ENCODE data around the gene VSIG10L2.

VSIG10L2 gene

DNA sequence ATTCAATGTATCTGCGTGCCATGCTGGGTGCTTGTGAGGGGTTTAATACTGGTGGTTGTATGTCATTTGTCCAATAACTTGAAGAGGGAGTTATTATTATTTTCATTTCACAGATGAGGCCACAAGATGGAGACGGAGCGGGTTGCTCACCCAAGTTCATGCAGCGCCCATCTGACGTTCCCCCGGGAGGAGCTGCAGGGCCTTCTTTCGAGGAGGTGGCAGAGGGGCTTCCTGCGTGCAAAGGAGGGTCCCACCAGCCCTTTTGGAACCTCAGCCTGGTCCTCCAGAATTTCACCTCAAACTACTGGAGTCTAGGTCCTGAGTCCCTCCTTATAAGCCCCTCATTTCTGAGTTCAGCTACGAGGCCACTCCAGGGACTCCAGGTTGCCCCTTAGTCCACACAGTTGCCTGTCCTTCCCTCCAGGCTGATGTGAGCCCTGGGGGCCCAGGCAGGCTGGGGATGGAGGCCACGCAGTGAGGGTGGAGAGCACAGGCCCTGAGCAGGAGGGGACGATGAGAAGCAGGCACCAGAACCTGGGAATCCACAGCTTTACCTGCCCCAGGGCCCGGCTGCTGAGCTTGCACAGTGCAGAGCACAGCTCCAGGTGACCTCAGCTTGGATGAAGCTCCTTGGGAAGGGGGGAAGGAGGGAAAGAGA, 2.9 kb upstream of the VSIG10L2 start:
- H3K27me3 ChIP-seq (ENCODE audit: low read length): no peaks in the 10 kb centered on the region
- H3K4me2 ChIP-seq (ENCODE audit: low read depth, low read length, poor library complexity, severe bottlenecking): no peak overlapping the region
- no peak overlapping the region for H2AFZ ChIP-seq (ENCODE audit: low read depth, low read length, severe bottlenecking)
- no peaks in the 10 kb centered on the region for H3K79me2 ChIP-seq (ENCODE audit: insufficient read depth, low read length)
- no peaks in the 10 kb centered on the region for H4K20me1 ChIP-seq (ENCODE audit: low read depth, low read length)
- no peaks in the 10 kb centered on the region for H3K9me2 ChIP-seq (replicated peaks; ENCODE audit: insufficient read depth, low read length)
- TF ChIP-seq EZH2phosphoT487 (conservative IDR thresholded peaks at IDR 0.05; ENCODE audit: low read length): no peak
- TF ChIP-seq, protein P1, sequence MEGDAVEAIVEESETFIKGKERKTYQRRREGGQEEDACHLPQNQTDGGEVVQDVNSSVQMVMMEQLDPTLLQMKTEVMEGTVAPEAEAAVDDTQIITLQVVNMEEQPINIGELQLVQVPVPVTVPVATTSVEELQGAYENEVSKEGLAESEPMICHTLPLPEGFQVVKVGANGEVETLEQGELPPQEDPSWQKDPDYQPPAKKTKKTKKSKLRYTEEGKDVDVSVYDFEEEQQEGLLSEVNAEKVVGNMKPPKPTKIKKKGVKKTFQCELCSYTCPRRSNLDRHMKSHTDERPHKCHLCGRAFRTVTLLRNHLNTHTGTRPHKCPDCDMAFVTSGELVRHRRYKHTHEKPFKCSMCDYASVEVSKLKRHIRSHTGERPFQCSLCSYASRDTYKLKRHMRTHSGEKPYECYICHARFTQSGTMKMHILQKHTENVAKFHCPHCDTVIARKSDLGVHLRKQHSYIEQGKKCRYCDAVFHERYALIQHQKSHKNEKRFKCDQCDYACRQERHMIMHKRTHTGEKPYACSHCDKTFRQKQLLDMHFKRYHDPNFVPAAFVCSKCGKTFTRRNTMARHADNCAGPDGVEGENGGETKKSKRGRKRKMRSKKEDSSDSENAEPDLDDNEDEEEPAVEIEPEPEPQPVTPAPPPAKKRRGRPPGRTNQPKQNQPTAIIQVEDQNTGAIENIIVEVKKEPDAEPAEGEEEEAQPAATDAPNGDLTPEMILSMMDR (IDR thresholded peaks at IDR 0.05; ENCODE audit: insufficient read depth, low read length, poor library complexity, severe bottlenecking): no peak
- H3K9ac ChIP-seq (ENCODE audit: low read length): no peak overlapping the region
- no peaks in the 10 kb centered on the region for H3F3A ChIP-seq (ENCODE audit: insufficient read depth)
- H3K36me3 ChIP-seq (ENCODE audit: low read length): no peaks in the 10 kb centered on the region
- no peak overlapping the region for H3K27ac ChIP-seq (ENCODE audit: low read depth, low read length)
- H3K4me3 ChIP-seq (ENCODE audit: insufficient read depth, low read length, poor library complexity, severe bottlenecking): no peak overlapping the region
- no peaks in the 10 kb centered on the region for H3K9me3 ChIP-seq (ENCODE audit: insufficient read depth, low read length)

DNA sequence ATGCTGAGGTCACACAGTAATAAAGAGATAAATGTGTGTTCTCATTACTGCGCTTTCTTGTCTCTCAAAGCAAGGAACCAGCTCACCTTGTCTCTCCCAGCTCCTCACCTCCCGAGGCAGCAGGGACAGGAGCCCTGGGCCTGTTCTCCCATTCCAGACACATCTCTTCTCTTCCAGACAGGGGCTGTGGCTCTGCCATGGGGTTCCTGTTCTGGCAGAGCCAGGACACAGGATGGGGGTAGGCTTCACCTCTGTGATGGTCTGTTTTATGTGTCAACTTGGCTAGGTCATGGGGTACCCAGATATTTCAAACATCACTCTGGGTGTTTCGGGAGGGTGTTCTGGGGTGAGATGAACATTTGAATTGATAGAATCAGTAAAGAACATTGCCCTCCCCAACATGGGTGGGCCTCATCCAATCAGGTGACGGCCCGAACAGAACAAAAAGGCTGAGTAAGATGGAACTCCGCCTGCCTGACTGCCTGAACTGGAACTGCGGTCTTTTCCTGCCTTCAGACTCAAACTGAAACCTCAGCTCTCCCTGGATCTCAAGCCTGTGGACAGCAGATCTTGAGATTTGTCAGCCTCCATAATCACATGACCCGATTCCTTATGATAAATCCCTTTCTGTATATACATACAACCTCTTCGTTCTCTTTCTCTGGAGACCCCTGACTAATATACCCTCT, 2.0 kb upstream of the VSIG10L2 start:
- Histone ChIP-seq H4K20me1 (ENCODE audit: low read depth, low read length) (no peaks in the 10 kb centered on the region), H3F3A (ENCODE audit: insufficient read depth) (no peaks in the 10 kb centered on the region), H3K4me3 (ENCODE audit: insufficient read depth, low read length, poor library complexity, severe bottlenecking) (no peak overlapping the region), H3K9me2 (replicated peaks; ENCODE audit: insufficient read depth, low read length) (no peaks in the 10 kb centered on the region), H3K79me2 (ENCODE audit: insufficient read depth, low read length) (no peaks in the 10 kb centered on the region), H3K9ac (ENCODE audit: low read length) (no peak overlapping the region), H3K4me2 (ENCODE audit: low read depth, low read length, poor library complexity, severe bottlenecking) (no peak overlapping the region), H3K9me3 (ENCODE audit: insufficient read depth, low read length) (no peaks in the 10 kb centered on the region), H3K27ac (ENCODE audit: low read depth, low read length) (no peak overlapping the region), H2AFZ (ENCODE audit: low read depth, low read length, severe bottlenecking) (no peak overlapping the region), H3K27me3 (ENCODE audit: low read length) (no peaks in the 10 kb centered on the region), H3K36me3 (ENCODE audit: low read length) (no peaks in the 10 kb centered on the region)
- TF ChIP-seq, protein P1 (IDR thresholded peaks at IDR 0.05; ENCODE audit: insufficient read depth, low read length, poor library complexity, severe bottlenecking): no peak
- TF ChIP-seq EZH2phosphoT487 (conservative IDR thresholded peaks at IDR 0.05; ENCODE audit: low read length): no peak

GRCh38 chr11:125944350-125945010, 1.4 kb upstream of the VSIG10L2 start:
- TF ChIP-seq, protein P1 (IDR thresholded peaks at IDR 0.05; ENCODE audit: insufficient read depth, low read length, poor library complexity, severe bottlenecking): no peak
- TF ChIP-seq EZH2phosphoT487 (conservative IDR thresholded peaks at IDR 0.05; ENCODE audit: low read length): no peak
- no peaks in the 10 kb centered on the region for H3K9me3 ChIP-seq (ENCODE audit: insufficient read depth, low read length)
- no peak overlapping the region for H3K9ac ChIP-seq (ENCODE audit: low read length)
- H2AFZ ChIP-seq (ENCODE audit: low read depth, low read length, severe bottlenecking): no peak overlapping the region
- H3K4me2 ChIP-seq (ENCODE audit: low read depth, low read length, poor library complexity, severe bottlenecking): no peak overlapping the region
- no peaks in the 10 kb centered on the region for H3K27me3 ChIP-seq (ENCODE audit: low read length)
- H3K9me2 ChIP-seq (replicated peaks; ENCODE audit: insufficient read depth, low read length): no peaks in the 10 kb centered on the region
- H3K4me3 ChIP-seq (ENCODE audit: insufficient read depth, low read length, poor library complexity, severe bottlenecking): no peak overlapping the region
- H3F3A ChIP-seq (ENCODE audit: insufficient read depth): no peaks in the 10 kb centered on the region
- H4K20me1 ChIP-seq (ENCODE audit: low read depth, low read length): no peaks in the 10 kb centered on the region
- H3K79me2 ChIP-seq (ENCODE audit: insufficient read depth, low read length): no peaks in the 10 kb centered on the region
- H3K27ac ChIP-seq (ENCODE audit: low read depth, low read length): no peak overlapping the region
- no peaks in the 10 kb centered on the region for H3K36me3 ChIP-seq (ENCODE audit: low read length)
